HUES64 (cell line): ENCODE measurements around the gene USP44. TPM values are rescaled to one million over a fixed set of nuclear protein-coding genes. Genes with fewer than 3 reads are reported as not detected.

ENCODE experiments used
- H3K27ac ChIP-seq: 2 replicates; pipeline ENCODE4 v1.7.0; 2013; ENCODE audit warnings: low read depth, low read length, inconsistent platforms
- H3K27me3 ChIP-seq: 2 replicates; pipeline ENCODE4 v1.6.1; 2013; ENCODE audit warnings: mild to moderate bottlenecking, low read length; ENCODE audit not compliant: insufficient read depth
- H3K36me3 ChIP-seq: 2 replicates; pipeline ENCODE4 v1.6.1; 2013; ENCODE audit warnings: mild to moderate bottlenecking, low read length; ENCODE audit not compliant: insufficient read depth
- H3K4me1 ChIP-seq: 2 replicates; pipeline ENCODE4 v1.6.1; 2013; ENCODE audit warnings: mild to moderate bottlenecking, low read length, moderate library complexity; ENCODE audit not compliant: insufficient read depth
- H3K4me3 ChIP-seq: 2 replicates; pipeline ENCODE4 v1.5.1; 2013; ENCODE audit warnings: mild to moderate bottlenecking, low read length, moderate library complexity
- H3K9ac ChIP-seq: 2 replicates; pipeline ENCODE4 v1.6.1; 2013; ENCODE audit warnings: mild to moderate bottlenecking, low read depth, low read length
- H3K9me3 ChIP-seq: 2 replicates; pipeline ENCODE4 v1.6.1; 2013; ENCODE audit warnings: low read depth, low read length; ENCODE audit not compliant: insufficient read depth
- WGBS: fragments of 150-250, 120-280 bp; methylation state at CpG from one replicate; pipeline ENCODE4 v1.1.7; 2013; ENCODE audit warnings: missing lambda C conversion rate; 5-methylcytosine and 5-hydroxymethylcytosine counted together
- polyA plus RNA-seq, 2 experiments: library from polyadenylated mRNA; stranded (reverse); fragments of 50-300 nt; gene quantifications; one replicate each; pipeline ENCODE4 v1.2.3, GENCODE V29; 2013

Gene USP44
- 88.2 TPM for polyA plus RNA-seq (2013, experiment 1 of 2)
- 72.9 TPM for polyA plus RNA-seq (2013, experiment 2 of 2)

- Histone ChIP-seq H3K4me1 (peaks cover 24% of the 10 kb centered on the region), H3K27ac (peak within 1 kb of the TSS; percentile 96), H3K9ac (peak within 1 kb of the TSS; percentile 85), H3K36me3 (no peaks in the 10 kb centered on the region), H3K4me3 (peak within 1 kb of the TSS; percentile 92), H3K9me3 (no peaks in the 10 kb centered on the region), H3K27me3 (no peaks in the 10 kb centered on the region)
- under 1% methylated on average over 7 of the region's 9 CpGs for WGBS
Observed at GRCh38 chr12:95551305-95551704, at the start of gene USP44. USP44 (minus strand) TSS chr12:95551476; CDS start chr12:95534256, 17,220 bp downstream.

- Histone ChIP-seq H3K36me3 (no peaks in the 10 kb centered on the region), H3K9me3 (no peaks in the 10 kb centered on the region), H3K4me3 (no peak overlapping the region), H3K27ac (no peak overlapping the region), H3K9ac (no peak overlapping the region), H3K27me3 (no peaks in the 10 kb centered on the region), H3K4me1 (peaks cover under 1% of the 10 kb centered on the region)
- 96% methylated on average over 7 of the region's 8 CpGs for WGBS
Observed at GRCh38 chr12:95600567-95600966, 49.3 kb upstream of the USP44 start.

- H3K27me3 ChIP-seq, result no peaks in the 10 kb centered on the region
- no peak overlapping the region for H3K9ac ChIP-seq
- 100% methylated on average over 4 of the region's 5 CpGs for WGBS
- peaks cover 5% of the 10 kb centered on the region for H3K4me1 ChIP-seq
- H3K4me3 ChIP-seq, result no peak overlapping the region
- H3K27ac ChIP-seq, result no peak overlapping the region
- H3K36me3 ChIP-seq, result no peaks in the 10 kb centered on the region
- no peaks in the 10 kb centered on the region for H3K9me3 ChIP-seq
Observed at GRCh38 chr12:95599880-95600279, 48.6 kb upstream of the USP44 start.

GRCh38 chr12:95594136-95594535 lies 42.9 kb upstream of the USP44 start:
- Histone ChIP-seq H3K9ac (no peak overlapping the region), H3K9me3 (no peaks in the 10 kb centered on the region), H3K4me1 (peaks cover 5% of the 10 kb centered on the region; the same call in 1 of the 2 replicates), H3K36me3 (no peaks in the 10 kb centered on the region), H3K27ac (no peak overlapping the region), H3K4me3 (no peak overlapping the region), H3K27me3 (no peaks in the 10 kb centered on the region)
- 85% methylated on average over 1 of the region's 2 CpGs for WGBS

- 81% methylated on average over 7 of the region's 7 CpGs for WGBS
- H3K4me3 ChIP-seq, result no peak overlapping the region
- no peaks in the 10 kb centered on the region for H3K9me3 ChIP-seq
- no peaks in the 10 kb centered on the region for H3K36me3 ChIP-seq
- H3K27ac ChIP-seq, result no peak overlapping the region
- H3K27me3 ChIP-seq, result no peaks in the 10 kb centered on the region
- peaks cover 5% of the 10 kb centered on the region; the same call in 1 of the 2 replicates for H3K4me1 ChIP-seq
- no peak overlapping the region for H3K9ac ChIP-seq
Observed at GRCh38 chr12:95593266-95593871, 42.1 kb upstream of the USP44 start.

- Histone ChIP-seq H3K4me1 (peaks cover 5% of the 10 kb centered on the region; the same call in 1 of the 2 replicates), H3K27me3 (no peaks in the 10 kb centered on the region), H3K9ac (no peak overlapping the region), H3K9me3 (no peaks in the 10 kb centered on the region), H3K27ac (no peak overlapping the region), H3K36me3 (no peaks in the 10 kb centered on the region), H3K4me3 (no peak overlapping the region)
- WGBS, result 68% methylated on average over 1 of the region's 2 CpGs
Observed at GRCh38 chr12:95591731-95592130, 40.5 kb upstream of the USP44 start.

GRCh38 chr12:95590775-95591174 lies 39.5 kb upstream of the USP44 start:
- Histone ChIP-seq H3K4me1 (peaks cover 5% of the 10 kb centered on the region; the same call in 1 of the 2 replicates), H3K9ac (no peak overlapping the region), H3K27me3 (no peaks in the 10 kb centered on the region), H3K27ac (no peak overlapping the region), H3K9me3 (no peaks in the 10 kb centered on the region), H3K36me3 (no peaks in the 10 kb centered on the region), H3K4me3 (no peak overlapping the region)
- WGBS, result 90% methylated on average over 2 of the region's 2 CpGs

GRCh38 chr12:95583933-95584332 lies 32.7 kb upstream of the USP44 start:
- H3K9me3 ChIP-seq, result no peaks in the 10 kb centered on the region
- WGBS, result 88% methylated on average over 2 of the region's 2 CpGs
- H3K4me3 ChIP-seq, result no peak overlapping the region
- H3K27ac ChIP-seq, result no peak overlapping the region
- H3K4me1 ChIP-seq, result no peaks in the 10 kb centered on the region
- H3K27me3 ChIP-seq, result no peaks in the 10 kb centered on the region
- H3K36me3 ChIP-seq, result no peaks in the 10 kb centered on the region
- no peak overlapping the region for H3K9ac ChIP-seq

- Histone ChIP-seq H3K36me3 (no peaks in the 10 kb centered on the region), H3K27ac (no peak overlapping the region), H3K9ac (no peak overlapping the region), H3K4me1 (no peaks in the 10 kb centered on the region), H3K4me3 (no peak overlapping the region), H3K9me3 (no peaks in the 10 kb centered on the region), H3K27me3 (no peaks in the 10 kb centered on the region)
- WGBS, result 57% methylated on average over 8 of the region's 8 CpGs
Observed at GRCh38 chr12:95582230-95583058, 31.2 kb upstream of the USP44 start.

GRCh38 chr12:95577820-95578219 lies 26.5 kb upstream of the USP44 start:
- H3K4me1 ChIP-seq, result peaks cover 23% of the 10 kb centered on the region
- H3K27me3 ChIP-seq, result no peaks in the 10 kb centered on the region
- H3K27ac ChIP-seq, result no peak overlapping the region
- no peak overlapping the region for H3K9ac ChIP-seq
- 85% methylated on average over 1 of the region's 1 CpG for WGBS
- no peak overlapping the region for H3K4me3 ChIP-seq
- H3K9me3 ChIP-seq, result no peaks in the 10 kb centered on the region
- H3K36me3 ChIP-seq, result no peaks in the 10 kb centered on the region

GRCh38 chr12:95574799-95575452 lies 23.6 kb upstream of the USP44 start:
- Histone ChIP-seq H3K36me3 (no peaks in the 10 kb centered on the region), H3K9me3 (no peaks in the 10 kb centered on the region), H3K4me3 (peak overlapping the region; percentile 29), H3K27ac (peak overlapping the region; percentile 92), H3K4me1 (peaks cover 23% of the 10 kb centered on the region), H3K9ac (peak overlapping the region; percentile 51; the same call in 1 of the 2 replicates), H3K27me3 (no peaks in the 10 kb centered on the region)
